ENCODE measurements around the gene COL26A1. TPM values are rescaled to one million over a fixed set of nuclear protein-coding genes. Genes with fewer than 3 reads are reported as not detected.
"Not testable (repeated sequence)": the region's sequence is repeated elsewhere in the genome, so short reads cannot be mapped to it uniquely, and the experiment has no call there.

The COL26A1 gene
- total RNA-seq, 1 donor from 2014 or later: not detected

GRCh38 chr7:101547022-101547915 lies 184.6 kb downstream of the COL26A1 start:
- intact Hi-C loops (cut with micrococcal nuclease): no loop called here

- intact Hi-C loops (cut with micrococcal nuclease): no loop called here
Measured at GRCh38 chr7:101547916-101548661, 185.4 kb downstream of the COL26A1 start.

GRCh38 chr7:101549734-101550133 lies 187.1 kb downstream of the COL26A1 start:
- intact Hi-C loops (cut with micrococcal nuclease): no loop called here

- intact Hi-C loops (cut with micrococcal nuclease): no loop called here
Measured at GRCh38 chr7:101550641-101551541, 188.2 kb downstream of the COL26A1 start.

GRCh38 chr7:101553018-101553770 lies 190.5 kb downstream of the COL26A1 start:
- intact Hi-C loops (cut with micrococcal nuclease): no loop called here

GRCh38 chr7:101553771-101554445 lies 191.2 kb downstream of the COL26A1 start:
- intact Hi-C loops (cut with micrococcal nuclease): no loop called here

GRCh38 chr7:101554584-101555268 lies 192.1 kb downstream of the COL26A1 start:
- intact Hi-C loops (cut with micrococcal nuclease): no loop called here

- intact Hi-C loops (cut with micrococcal nuclease): no loop called here
Measured at GRCh38 chr7:101555269-101555920, 192.7 kb downstream of the COL26A1 start.

GRCh38 chr7:101555921-101556275 lies 193.2 kb downstream of the COL26A1 start:
- intact Hi-C loops (cut with micrococcal nuclease): no loop called here

- intact Hi-C loops (cut with micrococcal nuclease): no loop called here
Measured at GRCh38 chr7:101556453-101556968, 193.8 kb downstream of the COL26A1 start.

GRCh38 chr7:101557421-101557820 lies 194.7 kb downstream of the COL26A1 start:
- intact Hi-C loops (cut with micrococcal nuclease): no loop called here

- intact Hi-C loops (cut with micrococcal nuclease): no loop called here
Measured at GRCh38 chr7:101557978-101558741, 195.5 kb downstream of the COL26A1 start.

GRCh38 chr7:101558742-101559325 lies 196.2 kb downstream of the COL26A1 start:
- intact Hi-C loops (cut with micrococcal nuclease): no loop called here

GRCh38 chr7:101559586-101559985 lies 196.9 kb downstream of the COL26A1 start:
- intact Hi-C loops (cut with micrococcal nuclease): no loop called here

- intact Hi-C loops (cut with micrococcal nuclease): not testable (repeated sequence)
Measured at GRCh38 chr7:101560021-101560420, 197.3 kb downstream of the COL26A1 start.

- intact Hi-C loops (cut with micrococcal nuclease): no loop called here
Measured at GRCh38 chr7:101560856-101561255, 198.2 kb downstream of the COL26A1 start.

GRCh38 chr7:101561293-101561692 lies 198.6 kb downstream of the COL26A1 start:
- intact Hi-C loops (cut with micrococcal nuclease): not testable (repeated sequence)
